ENCODE data around the gene MT4. TPM values are rescaled to one million over a fixed set of nuclear protein-coding genes. Genes with fewer than 3 reads are reported as not detected.
A peak's percentile ranks its signal among the peaks of the same experiment; 100 is the strongest.

Gene MT4
- total RNA-seq, 4 donors from 2014 or later: not detected

GRCh38 chr16:56616608-56617211, 51.8 kb downstream of the MT4 start:
- Histone ChIP-seq H3K36me3 (no peaks in the 10 kb centered on the region), H3K4me3 (peak overlapping the region; percentile 10 to 54 (median 42)), H3K27ac (peak overlapping the region in 3 of 4 donors; percentile 58 to 64 (median 63)), H3K27me3 (peaks cover 0 to 19% (median 0%) of the 10 kb centered on the region in 4 donors), H3K4me1 (peaks cover 9 to 28% (median 11%) of the 10 kb centered on the region in 3 donors), H3K9me3 (no peaks in the 10 kb centered on the region)
- no peak for DNase-seq
- TF ChIP-seq CTCF (IDR thresholded peaks at IDR 0.05) (no peak), POLR2A (IDR thresholded peaks at IDR 0.05) (no peak)
- 61 to 71% methylated on average over 15 to 18 of the region's 23 CpGs for whole genome bisulfite sequencing, 2 donors
- intact Hi-C loops (cut with DNase I): no loop called here

GRCh38 chr16:56617212-56618085, 52.6 kb downstream of the MT4 start:
- intact Hi-C loops (cut with DNase I): no loop called here
- peaks cover 9 to 22% (median 11%) of the 10 kb centered on the region in 3 donors for H3K4me1 ChIP-seq
- 4 to 24% methylated on average over 15 to 34 of the region's 41 CpGs for WGBS, 2 donors
- H3K27me3 ChIP-seq: peaks cover 0 to 19% (median 0%) of the 10 kb centered on the region in 4 donors
- H3K27ac ChIP-seq: peak overlapping the region; percentile 31 to 64 (median 60)
- H3K9me3 ChIP-seq: no peaks in the 10 kb centered on the region
- H3K4me3 ChIP-seq: peak overlapping the region; percentile 10 to 54 (median 42)
- TF ChIP-seq POLR2A (IDR thresholded peaks at IDR 0.05): peak in 1 of 4 donors; percentile 24
- peak in 1 of 6 experiments; percentile 17 for TF ChIP-seq CTCF (IDR thresholded peaks at IDR 0.05)
- DNase-seq: no peak
- H3K36me3 ChIP-seq: no peaks in the 10 kb centered on the region

- WGBS, 2 donors: 63 to 82% methylated on average over 4 to 5 of the region's 6 CpGs
- H3K27ac ChIP-seq: no peak overlapping the region
- no peak for DNase-seq
- no peaks in the 10 kb centered on the region for H3K9me3 ChIP-seq
- no peaks in the 10 kb centered on the region for H3K36me3 ChIP-seq
- no peak for TF ChIP-seq CTCF (IDR thresholded peaks at IDR 0.05)
- TF ChIP-seq POLR2A (IDR thresholded peaks at IDR 0.05): no peak
- H3K4me3 ChIP-seq: no peak overlapping the region
- peaks cover 0 to 19% (median 0%) of the 10 kb centered on the region in 4 donors for H3K27me3 ChIP-seq
- intact Hi-C loops (cut with DNase I): no loop called here
- H3K4me1 ChIP-seq: peaks cover 9 to 22% (median 11%) of the 10 kb centered on the region in 3 donors
Observed at GRCh38 chr16:56618138-56618537, 53.3 kb downstream of the MT4 start.

Other genes with a start within 250 kb of the MT4 start
- gene AMFR, start 139.5 kb upstream of the MT4 start, total RNA-seq: 100 to 1,000 TPM in 2 of 4 donors, 10 to 100 TPM in 2; 69.9 to 133 (median 111) TPM
- gene NUDT21, start 113.7 kb upstream of the MT4 start, total RNA-seq: 10 to 100 TPM; 39.4 to 55.5 (median 48.2) TPM
- gene OGFOD1, start 113.5 kb upstream of the MT4 start, total RNA-seq: 10 to 100 TPM; 28.8 to 58.3 (median 32.1) TPM
- 10 to 100 TPM; 15.2 to 60.8 (median 31.1) TPM for gene BBS2, start 45.0 kb upstream of the MT4 start, total RNA-seq
- gene MT3, start 24.5 kb downstream of the MT4 start, total RNA-seq: not detected
- 100 to 1,000 TPM in 2 of 4 donors, 10 to 100 TPM in 2; 76.5 to 157 (median 96.2) TPM for gene MT2A, start 43.5 kb downstream of the MT4 start, total RNA-seq
- 100 to 1,000 TPM in 1 of 4 donors, 10 to 100 TPM in 3; 52.4 to 106 (median 88.7) TPM for gene MT1E, start 60.7 kb downstream of the MT4 start, total RNA-seq
- 1 to 10 TPM in 2 of 4 donors, under 1 TPM in 1, not detected in 1; 0.57 to 7.4 (median 4.8) TPM for gene MT1M, start 67.6 kb downstream of the MT4 start, total RNA-seq
- 10 to 100 TPM in 1 of 4 donors, 1 to 10 TPM in 2, not detected in 1; 3.3 to 34.2 (median 5.3) TPM for gene MT1A, start 73.6 kb downstream of the MT4 start, total RNA-seq
- gene MT1B, start 86.8 kb downstream of the MT4 start, total RNA-seq: not detected
- 1 to 10 TPM in 3 of 4 donors, not detected in 1; 2.8 to 4.2 (median 2.9) TPM for gene MT1F, start 92.9 kb downstream of the MT4 start, total RNA-seq
- gene MT1G, start 103.0 kb downstream of the MT4 start, total RNA-seq: 10 to 100 TPM in 3 of 4 donors, 1 to 10 TPM in 1; 5.8 to 52.1 (median 16.5) TPM
- gene MT1H, start 104.7 kb downstream of the MT4 start, total RNA-seq: 1 to 10 TPM in 1 of 4 donors, not detected in 3; 5.7 TPM
- gene MT1X, start 117.4 kb downstream of the MT4 start, total RNA-seq: 1,000 to 10,000 TPM in 1 of 4 donors, 100 to 1,000 TPM in 3; 343 to 1,688 (median 688) TPM
- gene NUP93, start 165.1 kb downstream of the MT4 start, total RNA-seq: 10 to 100 TPM; 38.2 to 46.5 (median 41.2) TPM

Measured in esophagus squamous epithelium (tissue), 5 donors.